CD1c-positive myeloid dendritic cell (primary cell): Measurements from ENCODE around the gene EPHB2.
"Not testable (repeated sequence)": the region's sequence is repeated elsewhere in the genome, so short reads cannot be mapped to it uniquely, and the experiment has no call there.

ENCODE experiments used
- DNase-seq: peaks from one replicate; pipeline ENCODE4 v3.0.0-alpha.2; 2016; ENCODE audit errors: extremely low spot score

EPHB2 gene

DNA sequence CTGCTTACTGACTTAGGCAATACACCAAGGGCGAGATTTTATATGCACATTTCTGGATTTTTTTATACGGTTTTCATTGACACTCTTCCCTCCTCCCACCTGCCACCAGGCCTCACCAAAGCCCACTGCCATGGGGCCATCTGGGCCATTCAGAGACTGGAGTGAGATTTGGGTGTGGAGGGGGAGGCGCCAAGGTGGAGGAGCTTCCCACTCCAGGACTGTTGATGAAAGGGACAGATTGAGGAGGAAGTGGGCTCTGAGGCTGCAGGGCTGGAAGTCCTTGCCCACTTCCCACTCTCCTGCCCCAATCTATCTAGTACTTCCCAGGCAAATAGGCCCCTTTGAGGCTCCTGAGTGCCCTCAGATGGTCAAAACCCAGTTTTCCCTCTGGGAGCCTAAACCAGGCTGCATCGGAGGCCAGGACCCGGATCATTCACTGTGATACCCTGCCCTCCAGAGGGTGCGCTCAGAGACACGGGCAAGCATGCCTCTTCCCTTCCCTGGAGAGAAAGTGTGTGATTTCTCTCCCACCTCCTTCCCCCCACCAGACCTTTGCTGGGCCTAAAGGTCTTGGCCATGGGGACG is 204.1 kb downstream of the EPHB2 start:
- DNase-seq = no peak

DNA sequence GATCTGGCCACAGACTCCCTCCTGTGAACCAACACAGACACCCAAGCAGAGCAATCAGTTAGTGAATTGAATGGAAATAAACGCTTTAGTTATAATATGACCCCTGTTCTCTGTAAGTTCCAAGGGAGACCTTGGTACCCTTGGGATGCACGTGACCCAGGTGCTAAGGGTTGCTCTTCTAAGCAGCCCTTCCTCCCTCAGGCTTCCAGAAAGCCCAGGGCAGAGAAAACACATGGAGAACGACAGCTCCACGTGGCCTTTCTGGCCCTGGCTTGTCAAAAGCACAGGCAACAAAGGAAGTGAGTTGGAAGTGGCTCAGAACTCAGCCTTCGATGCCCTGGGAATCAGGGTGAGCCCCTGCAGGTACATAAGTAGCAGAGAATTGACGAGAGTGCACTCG is 204.6 kb downstream of the EPHB2 start:
- DNase-seq = no peak

DNA sequence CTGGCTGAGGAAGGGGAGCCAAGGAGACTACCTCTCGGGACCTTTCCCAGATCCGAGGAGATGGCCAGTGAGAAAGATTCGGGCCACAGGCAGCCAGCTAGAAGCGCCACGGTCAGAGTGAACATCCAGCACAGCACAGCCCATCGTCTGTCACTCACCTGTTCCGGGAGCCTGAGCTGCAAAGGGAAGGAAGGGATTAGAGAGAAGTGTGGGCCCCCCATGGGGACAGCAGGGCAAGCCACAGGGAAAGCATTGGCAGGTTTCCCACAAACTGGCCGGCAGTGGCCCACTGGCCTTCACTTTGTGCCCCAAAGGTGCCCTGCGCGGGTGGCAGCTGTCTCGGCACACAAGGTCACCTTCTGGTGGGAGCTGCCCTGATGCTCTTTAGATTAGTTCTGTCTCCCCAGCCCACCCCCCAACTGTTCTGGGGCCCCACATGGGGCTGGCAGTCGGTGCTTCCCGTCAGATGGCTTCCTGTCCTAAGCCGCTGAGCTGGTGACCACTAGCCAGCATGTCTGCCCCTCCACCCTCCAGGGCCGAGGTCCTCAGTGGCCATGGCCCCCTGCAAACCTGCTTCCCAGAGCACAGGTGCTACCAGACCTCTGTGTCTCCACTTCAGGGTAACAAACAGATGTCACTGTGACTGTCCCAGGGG is 205.3 kb downstream of the EPHB2 start:
- DNase-seq = no peak

DNA sequence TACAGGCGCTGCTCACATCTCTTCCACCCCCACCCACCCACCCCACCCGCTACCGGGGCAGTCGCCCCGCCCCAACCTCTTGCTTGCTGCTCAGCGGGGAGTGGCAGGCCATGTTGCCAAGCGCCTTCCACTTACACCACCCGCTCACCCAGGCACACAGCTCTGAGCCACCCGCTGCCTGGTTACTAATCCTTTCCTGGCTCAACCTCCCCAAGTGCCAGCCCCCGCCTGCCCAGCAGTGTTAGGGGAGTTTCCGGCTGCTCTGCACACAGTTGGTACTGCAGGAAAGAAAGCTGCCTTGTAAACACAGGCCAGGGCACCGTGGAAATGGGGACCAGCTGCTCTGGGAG is 205.8 kb downstream of the EPHB2 start:
- DNase-seq = no peak

DNA sequence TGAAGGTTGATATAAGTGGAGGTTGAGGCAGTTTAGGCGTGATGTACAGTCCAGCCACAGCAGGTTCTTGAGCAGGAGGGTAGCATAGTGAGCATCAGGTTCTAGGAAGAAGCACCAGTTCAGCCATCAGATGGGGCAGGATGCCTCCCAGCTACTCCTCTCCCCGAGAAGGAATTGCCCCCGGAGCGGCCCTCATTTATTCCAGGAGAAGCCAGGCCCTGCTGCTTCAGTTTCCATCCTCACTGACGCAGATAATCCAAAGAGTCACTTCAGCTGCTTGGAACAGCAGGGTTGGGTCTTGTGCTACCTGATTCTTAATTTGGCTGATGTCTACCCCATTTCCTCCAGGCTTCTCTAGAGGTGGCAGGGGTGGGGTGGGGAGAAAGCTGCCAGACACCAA is 207.3 kb downstream of the EPHB2 start:
- no peak for DNase-seq

DNA sequence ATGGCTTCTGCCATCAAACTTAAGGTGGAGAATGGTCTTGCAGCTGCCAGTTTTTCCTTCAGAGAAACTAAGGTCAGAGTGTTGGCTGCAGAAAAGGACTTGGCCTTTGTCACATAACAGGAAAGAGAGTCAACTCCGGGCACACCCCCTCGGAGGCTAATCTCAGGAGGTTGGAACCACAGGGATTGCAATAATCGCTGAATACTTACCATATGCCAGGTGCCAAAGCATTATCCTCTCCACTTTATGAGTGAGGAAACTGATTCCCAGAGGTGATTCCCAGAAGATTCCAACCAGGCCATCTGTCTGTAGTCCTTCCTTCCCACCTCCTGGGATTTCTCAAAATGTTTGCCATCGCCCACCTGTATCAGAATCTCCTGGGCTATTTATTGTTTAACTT is 208.0 kb downstream of the EPHB2 start:
- DNase-seq = no peak

DNA sequence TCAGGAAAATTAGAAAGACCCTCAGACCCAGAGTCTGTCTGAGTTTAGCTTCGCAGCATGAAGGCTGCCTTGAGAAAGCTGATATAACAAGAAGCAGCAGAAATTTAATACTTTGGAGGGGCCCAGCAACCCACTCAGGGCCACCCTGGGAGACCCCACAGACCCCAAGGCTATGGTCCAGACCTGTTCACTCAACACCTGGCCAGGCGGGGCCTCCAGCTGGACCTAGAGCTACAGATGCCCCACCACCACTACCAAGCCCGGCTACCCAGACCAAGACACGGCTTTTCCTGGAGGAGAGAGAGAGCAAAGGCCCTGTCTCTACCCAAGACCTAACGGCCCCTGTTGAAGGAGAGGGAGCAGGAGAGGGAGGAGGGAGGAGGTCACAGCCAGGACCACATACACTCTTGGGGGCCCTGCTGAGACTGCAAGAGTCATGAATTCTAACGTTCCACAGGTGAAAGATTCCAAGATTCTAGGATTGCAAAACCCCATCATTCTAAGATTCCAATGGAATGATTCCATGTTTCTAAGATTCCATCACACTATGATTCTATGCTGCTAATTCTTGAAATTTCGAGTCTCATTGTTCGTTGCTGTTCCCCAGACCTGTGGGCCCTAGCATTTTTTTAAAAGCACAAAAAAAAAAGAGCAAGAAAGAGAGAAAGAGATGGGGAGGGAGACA is 208.8 kb downstream of the EPHB2 start:
- DNase-seq = no peak

DNA sequence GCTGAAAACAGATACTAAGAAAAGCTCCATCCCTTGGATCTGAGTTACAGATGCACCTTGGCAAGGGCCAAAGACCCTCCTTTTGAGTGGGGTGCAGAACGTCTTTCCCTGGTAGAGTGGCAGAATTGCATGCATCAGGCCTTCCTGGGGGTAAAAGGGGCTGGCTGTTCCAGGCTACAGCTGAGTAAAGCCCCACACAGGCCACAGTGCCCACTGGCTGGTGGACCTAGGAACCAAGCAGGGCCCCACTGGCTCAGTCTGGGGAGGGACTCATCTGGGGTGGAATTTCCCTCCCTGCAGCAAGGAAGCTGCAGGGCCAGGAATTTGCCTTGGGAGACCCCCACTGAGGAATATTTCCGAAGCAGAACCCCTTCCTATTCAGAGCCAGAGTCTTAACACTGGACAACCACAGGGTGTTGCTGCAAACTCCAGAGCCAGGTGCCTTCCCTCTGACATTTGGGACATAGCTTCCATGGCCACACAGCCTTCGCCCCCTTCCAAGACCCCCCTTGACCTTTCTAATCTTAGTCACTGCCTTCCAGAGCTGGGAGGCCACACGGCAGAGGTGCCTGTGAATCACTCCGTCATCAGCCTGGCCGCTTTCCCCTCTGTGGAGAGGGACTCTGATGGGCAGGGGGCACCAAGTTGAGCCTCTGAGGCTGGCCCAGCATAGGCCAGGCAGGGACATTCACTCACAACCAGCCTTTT is 209.5 kb downstream of the EPHB2 start:
- no peak for DNase-seq

DNA sequence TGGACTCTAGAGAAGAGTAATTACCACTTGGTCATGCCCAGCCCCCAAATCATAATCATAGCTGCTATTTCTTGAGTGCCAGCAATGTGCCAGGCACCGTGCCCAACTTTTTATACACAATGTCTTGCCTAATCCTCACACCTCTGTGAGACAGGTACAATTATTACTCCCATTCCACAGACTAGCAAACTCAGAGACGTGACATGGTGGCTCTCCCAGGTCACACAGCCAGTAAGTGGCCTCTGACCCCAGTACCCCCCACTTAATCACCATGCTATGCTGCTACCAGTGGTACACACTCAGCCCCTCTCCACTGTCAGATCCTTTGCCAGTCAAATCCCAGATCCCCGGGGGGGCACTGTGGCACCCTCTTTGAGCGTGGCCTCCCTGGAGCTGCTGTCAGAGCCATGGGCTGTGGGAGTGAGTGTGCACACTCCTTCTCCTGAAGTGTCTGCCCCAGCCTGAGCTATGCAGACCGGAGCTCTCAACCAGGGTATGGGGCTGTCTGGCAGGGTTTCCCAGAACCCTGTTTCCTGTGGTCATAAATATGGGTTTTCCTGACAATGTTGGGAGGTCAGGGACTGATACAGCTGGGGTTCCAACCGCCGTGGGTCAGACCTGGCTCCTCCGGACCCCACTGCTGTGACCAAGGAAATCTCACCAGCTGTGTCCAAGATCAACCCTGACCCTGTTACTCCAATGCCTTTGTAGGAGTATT is 210.3 kb downstream of the EPHB2 start:
- no peak for DNase-seq

DNA sequence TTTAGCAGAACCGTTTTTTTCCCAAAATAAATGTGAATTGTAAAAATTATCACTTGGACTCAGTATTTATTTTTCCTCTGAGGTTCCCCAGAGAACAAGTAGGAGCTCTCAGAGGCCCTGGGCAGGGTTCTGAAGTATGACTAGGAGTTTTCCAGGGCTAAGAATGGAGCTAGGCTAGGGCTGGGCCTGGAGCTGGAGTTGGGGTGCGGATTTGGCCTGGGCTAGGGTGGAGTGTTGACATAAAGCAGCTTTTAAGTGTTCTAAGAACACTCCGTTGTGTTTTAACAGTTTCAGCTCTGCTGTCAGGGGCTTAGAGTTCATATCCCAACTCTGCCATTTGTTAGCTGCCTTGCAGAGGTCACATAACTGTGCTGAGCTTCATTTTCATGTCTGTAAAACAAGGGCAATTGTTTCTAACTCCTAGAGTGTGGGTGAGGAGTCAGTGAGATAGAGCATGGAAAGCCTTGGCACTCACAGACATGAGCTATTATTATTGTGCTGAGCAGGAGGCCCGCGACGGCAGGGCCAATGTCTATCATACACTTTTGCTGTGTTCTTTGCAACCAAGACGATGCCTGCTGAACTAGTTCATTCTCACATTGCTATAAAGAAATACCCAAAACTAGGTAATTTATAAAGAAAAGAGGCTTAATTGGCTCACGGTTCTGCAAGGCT is 210.9 kb downstream of the EPHB2 start:
- DNase-seq = no peak

DNA sequence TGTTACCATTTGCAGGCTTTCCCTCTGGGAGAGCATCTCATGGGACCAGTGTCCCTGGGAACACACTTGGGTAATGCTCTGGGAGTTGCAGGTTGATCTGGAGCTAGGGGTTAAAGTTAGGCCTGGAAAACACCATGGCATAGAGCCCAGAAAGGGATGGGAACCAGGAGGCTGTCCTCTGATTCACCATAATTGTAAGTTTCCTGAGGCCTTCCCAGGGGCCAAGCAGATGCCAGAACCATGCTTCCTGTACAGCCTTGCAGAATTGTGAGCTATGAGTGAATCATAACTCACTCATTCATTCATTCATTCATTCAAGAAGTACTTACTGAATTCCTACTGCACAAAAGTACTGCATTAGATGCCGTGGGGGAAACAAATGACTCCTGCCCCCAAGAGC is 212.0 kb downstream of the EPHB2 start:
- DNase-seq = no peak

DNA sequence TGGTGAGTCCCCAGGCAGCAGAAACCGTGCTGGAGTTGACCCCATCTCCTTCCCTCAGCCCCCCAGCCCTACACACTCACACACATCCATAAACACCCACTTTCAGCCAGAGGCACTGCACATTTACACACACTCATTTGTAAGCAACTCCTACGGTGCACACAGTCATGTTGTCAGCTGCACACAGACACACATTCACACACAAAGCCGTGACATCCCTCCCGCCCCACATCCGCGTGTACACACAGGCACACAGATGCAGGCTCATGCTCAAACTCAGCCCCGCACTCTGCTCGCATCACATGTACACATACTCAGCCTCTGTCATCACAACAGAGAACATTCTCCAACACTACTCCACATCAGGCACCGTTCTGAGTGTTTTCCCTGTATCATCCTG is 214.5 kb downstream of the EPHB2 start:
- DNase-seq = no peak

DNA sequence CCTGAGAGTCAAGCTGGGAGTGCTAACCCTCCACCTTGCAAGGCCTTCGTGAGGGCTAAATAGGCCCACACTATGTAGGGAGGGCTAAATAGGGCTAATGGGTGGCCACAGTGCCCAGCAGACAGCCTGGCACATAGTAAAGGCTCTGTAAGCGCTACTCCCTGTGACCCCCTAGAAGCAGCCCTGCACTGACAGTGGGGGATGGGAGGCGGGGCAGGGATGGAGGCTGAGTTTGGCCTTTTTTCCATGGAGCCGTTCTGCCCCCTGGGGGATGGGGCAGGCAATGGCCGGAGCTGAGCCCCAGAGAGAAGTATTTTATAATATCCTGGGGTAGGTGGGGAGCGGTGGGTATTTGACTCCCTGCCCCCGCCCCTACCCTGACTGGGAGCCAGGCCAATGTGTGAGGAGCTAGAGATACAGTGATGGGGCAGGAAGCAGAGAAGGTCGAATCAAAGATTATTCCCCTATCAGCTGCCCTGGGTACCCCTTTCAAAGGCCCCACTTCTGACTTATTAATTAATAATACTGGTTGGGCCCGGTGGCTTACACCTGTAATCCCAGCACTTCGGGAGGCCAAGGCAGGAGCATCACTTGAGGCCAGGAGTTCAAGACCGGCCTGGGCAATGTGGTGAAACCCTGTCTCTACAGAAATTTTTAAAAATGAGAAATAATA is 219.7 kb downstream of the EPHB2 start:
- DNase-seq = peak; percentile 35

DNA sequence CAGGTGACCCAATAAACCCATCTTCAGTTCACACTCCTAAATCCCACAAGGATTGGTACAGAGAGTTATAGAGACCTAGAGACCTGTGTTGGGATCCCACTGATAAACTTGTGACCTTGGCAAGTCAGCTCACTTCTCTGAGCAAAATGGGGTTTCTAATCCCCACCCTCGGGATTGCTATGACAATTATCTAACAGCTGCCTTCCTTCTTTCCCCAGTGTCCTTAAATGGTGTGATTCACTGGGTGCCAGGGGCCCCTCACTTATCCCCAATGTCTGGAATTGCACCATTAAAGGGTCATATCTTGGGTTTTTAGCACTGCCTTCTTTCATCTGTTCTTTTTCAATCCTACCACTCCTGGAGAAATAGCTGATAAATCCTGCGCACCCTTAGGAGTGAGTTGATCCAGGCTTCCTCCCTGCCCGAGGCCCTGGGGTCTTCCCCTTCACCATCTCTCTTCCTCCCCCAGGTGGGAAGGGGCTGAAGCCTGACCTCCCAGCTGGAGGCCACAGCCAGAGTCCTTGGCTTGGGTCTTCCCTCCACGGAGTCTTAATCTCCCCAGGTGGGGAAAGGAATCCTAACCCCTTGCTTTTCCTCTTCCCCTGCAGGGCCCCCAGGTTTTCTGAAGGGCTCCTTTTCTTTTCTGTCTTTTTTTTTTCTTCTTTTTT is 222.3 kb downstream of the EPHB2 start:
- no peak for DNase-seq

DNA sequence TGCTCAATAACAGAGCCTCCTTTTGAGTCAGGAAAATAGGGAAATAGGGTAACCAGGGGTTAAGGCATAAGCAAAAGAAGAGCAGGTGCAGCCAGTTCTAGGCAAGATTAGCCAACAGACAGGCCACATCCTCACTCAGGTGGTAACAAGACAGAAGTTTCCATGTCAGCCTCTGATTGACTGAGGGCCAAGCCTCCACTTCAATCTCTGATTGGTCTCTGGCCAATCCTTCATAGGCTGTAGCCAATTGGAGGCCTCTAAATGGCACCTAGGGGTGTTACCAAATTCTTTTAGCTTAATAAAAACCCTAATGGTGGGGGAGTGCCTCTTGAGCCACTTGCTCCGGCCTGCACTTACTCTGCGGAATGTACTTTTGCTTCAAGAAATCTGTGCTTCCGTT is 224.8 kb downstream of the EPHB2 start:
- DNase-seq = no peak

DNA sequence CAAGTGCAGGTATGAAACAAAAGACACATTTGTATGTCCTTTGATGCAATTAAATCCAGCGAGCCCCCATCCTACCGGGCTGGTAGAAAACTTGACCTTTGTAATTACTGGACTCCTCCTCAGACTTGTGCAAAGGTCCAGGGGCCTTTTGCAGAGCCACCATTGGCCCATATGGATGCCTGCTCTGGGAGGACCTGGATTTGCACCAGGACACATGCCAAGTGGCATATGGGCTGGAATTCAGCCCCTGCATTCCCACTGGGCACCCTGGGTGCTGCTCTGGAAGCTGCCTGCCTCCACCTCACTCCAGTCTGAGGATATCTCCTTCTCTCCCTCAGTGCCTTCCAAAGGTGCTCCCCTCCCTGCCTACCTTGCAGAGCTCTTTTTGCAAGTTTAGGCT is 226.0 kb downstream of the EPHB2 start:
- no peak for DNase-seq

DNA sequence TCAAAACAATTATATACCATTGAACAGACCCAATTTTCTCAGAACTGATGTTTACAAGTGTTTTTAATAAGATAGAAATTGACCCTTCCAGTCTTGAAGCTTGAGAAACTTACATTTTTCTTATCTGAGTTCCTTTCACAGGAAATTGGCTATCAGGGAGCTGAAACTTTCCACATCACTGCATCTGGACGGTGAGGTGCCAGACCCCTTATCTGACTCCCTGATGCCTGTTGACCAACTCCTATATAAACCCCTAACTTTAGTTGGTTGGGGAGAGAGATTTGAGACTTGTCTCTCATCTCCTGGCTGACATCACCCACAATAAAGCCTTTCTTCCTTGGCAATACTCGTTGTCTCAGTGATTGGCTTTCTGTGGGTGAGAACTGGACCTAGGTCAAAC is 230.6 kb downstream of the EPHB2 start:
- no peak for DNase-seq

DNA sequence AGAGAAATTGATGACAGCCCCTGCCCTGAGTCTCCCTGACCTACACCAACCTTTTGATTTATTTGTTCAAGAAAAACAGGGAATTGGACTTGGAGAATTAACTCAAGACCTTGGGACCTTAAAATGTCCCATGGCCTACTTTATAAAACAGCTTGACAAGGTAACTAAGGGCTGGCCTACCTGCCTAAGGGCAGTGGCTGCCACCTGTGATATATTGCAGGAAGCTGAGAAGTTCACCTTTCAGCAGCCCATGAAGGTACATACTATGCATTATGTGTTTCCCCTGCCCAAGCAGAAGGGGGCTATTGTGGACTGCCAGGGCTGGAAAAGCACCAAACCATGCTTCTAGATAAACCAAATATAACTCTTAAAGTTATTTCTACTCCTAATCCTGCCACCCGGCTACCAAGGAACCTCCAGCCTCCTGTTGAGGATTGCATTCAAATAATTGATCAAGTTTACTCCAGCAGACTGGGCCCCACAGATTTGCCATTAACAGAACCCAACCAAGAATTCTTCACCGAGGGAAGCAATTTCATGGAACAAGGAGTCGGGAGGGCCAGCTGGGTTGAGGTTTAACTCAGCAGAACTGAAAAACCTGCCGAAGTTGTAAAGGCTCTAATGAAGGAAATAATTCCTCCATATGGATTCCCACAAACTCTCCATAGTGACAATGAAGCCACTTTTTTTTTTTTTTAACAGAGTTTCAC is 233.9 kb downstream of the EPHB2 start:
- no peak for DNase-seq

DNA sequence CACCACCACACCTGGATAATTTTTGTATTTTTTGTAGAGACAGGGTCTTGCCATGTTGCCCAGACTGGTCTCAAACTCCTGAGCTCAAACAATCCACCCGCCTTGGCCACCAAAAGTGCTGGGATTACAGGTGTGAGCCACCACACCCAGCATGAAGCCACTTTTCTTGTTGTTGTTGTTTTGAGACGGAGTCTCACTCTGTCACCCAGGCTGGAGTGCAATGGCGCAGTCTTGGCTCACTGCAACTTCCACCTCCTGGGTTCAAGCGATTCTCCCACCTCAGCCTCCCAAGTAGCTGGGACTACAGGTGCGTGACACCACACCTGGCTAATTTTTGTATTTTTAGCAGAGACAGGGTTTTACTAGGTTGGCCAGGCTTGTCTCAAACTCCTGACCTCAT is 234.5 kb downstream of the EPHB2 start:
- not testable (repeated sequence) for DNase-seq

DNA sequence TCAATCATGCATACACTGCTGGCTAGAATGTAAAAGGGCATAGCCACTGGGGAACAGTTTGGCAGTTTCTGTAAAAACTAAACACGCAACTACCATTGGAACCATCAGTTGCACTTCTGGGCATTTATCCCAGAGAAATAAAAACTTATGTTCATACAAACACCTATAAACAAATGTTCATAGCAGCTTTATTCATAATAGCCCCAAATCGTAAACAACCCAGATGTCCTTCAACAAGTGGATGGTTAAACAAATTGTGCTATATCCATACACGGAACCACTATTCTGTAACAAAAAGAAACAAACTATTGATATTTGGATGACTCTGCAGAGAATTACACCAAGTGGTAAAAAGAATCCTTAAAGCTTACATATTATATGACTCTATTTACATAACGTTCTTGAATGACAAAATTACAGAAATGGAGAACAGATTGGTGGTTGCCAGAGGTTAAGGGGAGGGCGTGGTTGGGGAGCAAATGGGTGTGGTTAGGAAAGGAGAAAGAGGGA is 239.2 kb downstream of the EPHB2 start:
- DNase-seq = no peak
